ENCODE results near the gene ESPNL.

The ESPNL gene

GRCh38 chr2:238117199-238118154, 17.3 kb downstream of the ESPNL start:
- no peak for DNase-seq

GRCh38 chr2:238119756-238120462, 19.8 kb downstream of the ESPNL start:
- no peak for DNase-seq

- DNase-seq, result no peak
Measured at GRCh38 chr2:238120463-238121298, 20.5 kb downstream of the ESPNL start.

- no peak for DNase-seq
Measured at GRCh38 chr2:238121511-238122286, 21.6 kb downstream of the ESPNL start.

GRCh38 chr2:238122287-238123217, 22.4 kb downstream of the ESPNL start:
- DNase-seq, result no peak

- DNase-seq, result no peak
Measured at GRCh38 chr2:238123218-238123971, 23.3 kb downstream of the ESPNL start.

GRCh38 chr2:238123991-238124470, 23.9 kb downstream of the ESPNL start:
- DNase-seq, result no peak

GRCh38 chr2:238124488-238125126, 24.5 kb downstream of the ESPNL start:
- DNase-seq, result no peak

GRCh38 chr2:238125127-238125885, 25.2 kb downstream of the ESPNL start:
- no peak for DNase-seq

GRCh38 chr2:238126338-238126737, 26.2 kb downstream of the ESPNL start:
- DNase-seq, result no peak

GRCh38 chr2:238126775-238127164, 26.6 kb downstream of the ESPNL start:
- no peak for DNase-seq

GRCh38 chr2:238127165-238128060, 27.3 kb downstream of the ESPNL start:
- no peak for DNase-seq

- DNase-seq, result no peak
Measured at GRCh38 chr2:238128061-238128440, 27.9 kb downstream of the ESPNL start.

- no peak for DNase-seq
Measured at GRCh38 chr2:238128534-238129001, 28.4 kb downstream of the ESPNL start.

GRCh38 chr2:238129166-238130010, 29.2 kb downstream of the ESPNL start:
- DNase-seq, result no peak

- DNase-seq, result no peak
Measured at GRCh38 chr2:238130111-238130695, 30.1 kb downstream of the ESPNL start.

All from NCI-H510A (cell line).